BLaER1 treated with 17β-estradiol and CSF1 and Interleukin-3, amounts not matched to agents 10 nM and 100 nM (cell line): ENCODE results near the gene MAP3K9.
A peak's percentile ranks its signal among the peaks of the same experiment; 100 is the strongest.

Source experiments
- H3K27ac ChIP-seq, 11 experiments: shearing (Covaris generic); formaldehyde crosslinking; 2 replicates each; pipeline ENCODE4 v1.8.1; 2022
- H3K27me3 ChIP-seq, 11 experiments: shearing (Covaris generic); formaldehyde crosslinking; 2 replicates each; pipeline ENCODE4 v1.8.1; 2022
- H3K36me3 ChIP-seq, 11 experiments: shearing (Covaris generic); formaldehyde crosslinking; 2 replicates each; pipeline ENCODE4 v1.8.1; 2022
- H3K4me1 ChIP-seq, 10 experiments: shearing (Covaris generic); formaldehyde crosslinking; 2 replicates each; pipeline ENCODE4 v1.8.1; 2022
- H3K4me2 ChIP-seq, 11 experiments: shearing (Covaris generic); formaldehyde crosslinking; 2 replicates each; pipeline ENCODE4 v1.8.1; 2022
- H3K4me3 ChIP-seq, 10 experiments: shearing (Covaris generic); formaldehyde crosslinking; 2 replicates each; pipeline ENCODE4 v1.8.1; 2022
- H3K9ac ChIP-seq, 11 experiments: shearing (Covaris generic); formaldehyde crosslinking; 2 replicates each; pipeline ENCODE4 v1.8.1; 2022
- H3K9me3 ChIP-seq, 11 experiments: shearing (Covaris generic); formaldehyde crosslinking; replicated peaks in 1 of 11; 2 replicates each; pipeline ENCODE4 v1.8.1; 2022
- H4K20me1 ChIP-seq, 11 experiments: shearing (Covaris generic); formaldehyde crosslinking; 2 replicates each; pipeline ENCODE4 v1.8.1; 2022
- Cebpa-rat ChIP-seq, 11 experiments: shearing (Covaris generic); IDR thresholded peaks; 2 replicates each; pipeline ENCODE4 v1.8.1; 2022

Gene MAP3K9

GRCh38 chr14:70842851-70843462 is 33.6 kb upstream of the MAP3K9 start:
- no peak overlapping the region for H3K4me3 ChIP-seq
- no peak overlapping the region for H3K4me2 ChIP-seq
- no peak overlapping the region for H3K9ac ChIP-seq
- peaks cover 0 to 8% (median 0%) of the 10 kb centered on the region in 11 experiments; a peak in 2 of 22 replicates for H3K9me3 ChIP-seq
- H3K4me1 ChIP-seq: peaks cover 0 to 5% (median 0%) of the 10 kb centered on the region in 10 experiments; a peak in 5 of 20 replicates
- TF ChIP-seq Cebpa-rat (IDR thresholded peaks at IDR 0.05): no peak
- no peaks in the 10 kb centered on the region for H3K36me3 ChIP-seq
- no peaks in the 10 kb centered on the region for H3K27me3 ChIP-seq
- no peaks in the 10 kb centered on the region for H4K20me1 ChIP-seq
- no peak overlapping the region for H3K27ac ChIP-seq

DNA sequence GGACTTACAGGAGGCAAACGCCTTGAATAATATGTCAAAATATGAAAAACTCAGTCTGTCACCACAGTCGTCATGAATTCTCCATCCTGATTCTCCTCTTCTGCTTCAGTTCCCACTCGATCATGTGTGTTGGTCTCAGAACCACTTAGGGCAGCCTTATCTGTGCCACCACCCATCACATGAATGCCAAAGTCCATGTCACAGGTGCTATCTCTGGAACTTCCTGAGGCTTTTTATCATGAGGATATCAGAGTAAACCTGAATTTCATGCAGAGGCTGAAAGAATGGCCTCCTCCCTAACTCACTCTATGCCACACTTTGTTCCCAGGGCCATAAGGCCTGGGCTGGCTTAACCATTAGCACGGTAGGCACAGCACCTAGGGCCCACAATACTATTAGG is 28.8 kb upstream of the MAP3K9 start:
- no peak overlapping the region for H3K27ac ChIP-seq
- no peak overlapping the region for H3K4me3 ChIP-seq
- TF ChIP-seq Cebpa-rat (IDR thresholded peaks at IDR 0.05): no peak
- no peaks in the 10 kb centered on the region for H4K20me1 ChIP-seq
- 0 out of 22 replicates have a peak, but pooled peaks cover 0 to 4% (median 0%) of the 10 kb centered on the region in 11 experiments for H3K36me3 ChIP-seq
- H3K27me3 ChIP-seq: no peaks in the 10 kb centered on the region
- peaks cover 0 to 3% (median 1%) of the 10 kb centered on the region in 10 experiments; a peak in 10 of 20 replicates for H3K4me1 ChIP-seq
- H3K9me3 ChIP-seq: peaks cover 10 to 29% (median 22%) of the 10 kb centered on the region in 11 experiments
- no peak overlapping the region for H3K9ac ChIP-seq
- H3K4me2 ChIP-seq: no peak overlapping the region

DNA sequence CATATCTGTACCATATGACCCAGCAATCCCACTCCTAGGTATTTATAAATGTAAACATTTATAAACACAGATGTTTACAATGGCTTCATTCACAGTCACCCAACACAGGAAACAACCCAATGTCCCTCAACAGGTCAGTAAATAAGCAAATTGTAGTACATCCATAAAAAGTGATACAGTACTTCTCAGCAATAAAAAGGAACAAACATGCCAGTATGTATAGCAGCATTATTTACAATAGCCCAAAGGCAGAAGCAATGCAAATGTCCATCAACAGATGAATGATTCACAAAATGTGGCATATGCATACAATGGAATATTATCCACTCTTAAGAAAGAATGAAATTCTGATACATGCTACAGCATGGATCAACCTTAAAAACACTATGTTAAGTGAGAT is 27.6 kb upstream of the MAP3K9 start:
- H3K9ac ChIP-seq: no peak overlapping the region
- no peak for TF ChIP-seq Cebpa-rat (IDR thresholded peaks at IDR 0.05)
- H4K20me1 ChIP-seq: no peaks in the 10 kb centered on the region
- H3K4me2 ChIP-seq: no peak overlapping the region
- H3K4me1 ChIP-seq: peaks cover 9 to 14% (median 12%) of the 10 kb centered on the region in 10 experiments
- H3K9me3 ChIP-seq: peaks cover 10 to 29% (median 22%) of the 10 kb centered on the region in 11 experiments
- H3K36me3 ChIP-seq: 0 out of 22 replicates have a peak, but pooled peaks cover 0 to 4% (median 0%) of the 10 kb centered on the region in 11 experiments
- H3K27me3 ChIP-seq: no peaks in the 10 kb centered on the region
- no peak overlapping the region for H3K27ac ChIP-seq
- H3K4me3 ChIP-seq: no peak overlapping the region

DNA sequence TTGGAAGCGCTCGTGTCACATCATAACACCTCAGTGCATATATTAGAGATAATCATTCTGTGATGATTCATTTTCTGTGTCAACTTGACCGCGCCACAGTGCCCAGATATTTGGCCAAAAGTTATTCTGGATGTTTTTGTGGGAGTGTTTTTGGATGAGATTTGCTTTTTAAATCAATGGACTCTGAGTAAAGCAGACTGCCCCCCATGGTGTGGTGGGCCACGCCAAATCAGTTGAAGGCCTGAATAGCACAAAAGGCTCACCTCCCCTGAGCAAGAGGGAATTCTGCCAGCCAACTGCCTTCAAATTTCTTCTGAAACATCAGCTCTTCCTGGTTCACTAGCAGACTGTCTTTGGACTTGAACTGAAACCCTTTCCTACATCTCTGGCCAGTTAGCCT is 24.6 kb upstream of the MAP3K9 start:
- H3K4me1 ChIP-seq: peaks cover 11 to 25% (median 19%) of the 10 kb centered on the region in 10 experiments
- no peak overlapping the region for H3K9ac ChIP-seq
- no peak overlapping the region for H3K27ac ChIP-seq
- no peak overlapping the region for H3K4me3 ChIP-seq
- no peak overlapping the region for H3K4me2 ChIP-seq
- 0 out of 22 replicates have a peak, but pooled peaks cover 0 to 4% (median 0%) of the 10 kb centered on the region in 11 experiments for H3K36me3 ChIP-seq
- no peaks in the 10 kb centered on the region for H3K27me3 ChIP-seq
- peaks cover 10 to 29% (median 21%) of the 10 kb centered on the region in 11 experiments for H3K9me3 ChIP-seq
- TF ChIP-seq Cebpa-rat (IDR thresholded peaks at IDR 0.05): no peak
- no peaks in the 10 kb centered on the region for H4K20me1 ChIP-seq

GRCh38 chr14:70832561-70833305 is 23.4 kb upstream of the MAP3K9 start:
- peak overlapping the region; percentile 30 to 67 (median 57); a peak in 21 of 22 replicates for H3K4me2 ChIP-seq
- no peaks in the 10 kb centered on the region for H3K27me3 ChIP-seq
- 0 out of 22 replicates have a peak, but pooled peaks cover 0 to 4% (median 0%) of the 10 kb centered on the region in 11 experiments for H3K36me3 ChIP-seq
- H3K4me3 ChIP-seq: no peak overlapping the region
- TF ChIP-seq Cebpa-rat (IDR thresholded peaks at IDR 0.05): no peak
- no peaks in the 10 kb centered on the region for H4K20me1 ChIP-seq
- H3K9me3 ChIP-seq: peaks cover 10 to 29% (median 21%) of the 10 kb centered on the region in 11 experiments
- peaks cover 11 to 25% (median 19%) of the 10 kb centered on the region in 10 experiments for H3K4me1 ChIP-seq
- no peak overlapping the region for H3K9ac ChIP-seq
- H3K27ac ChIP-seq: no peak overlapping the region; a peak in 1 of 22 replicates

- TF ChIP-seq Cebpa-rat (IDR thresholded peaks at IDR 0.05): no peak
- no peak overlapping the region for H3K9ac ChIP-seq
- peaks cover 11 to 25% (median 19%) of the 10 kb centered on the region in 10 experiments for H3K4me1 ChIP-seq
- H3K4me3 ChIP-seq: no peak overlapping the region
- peak overlapping the region in 9 of 11 experiments; percentile 8 to 67 (median 57); a peak in 14 of 22 replicates for H3K4me2 ChIP-seq
- H3K27ac ChIP-seq: no peak overlapping the region
- H3K36me3 ChIP-seq: 0 out of 22 replicates have a peak, but pooled peaks cover 0 to 4% (median 0%) of the 10 kb centered on the region in 11 experiments
- H3K27me3 ChIP-seq: no peaks in the 10 kb centered on the region
- peaks cover 10 to 20% (median 14%) of the 10 kb centered on the region in 11 experiments for H3K9me3 ChIP-seq
- H4K20me1 ChIP-seq: no peaks in the 10 kb centered on the region
Observed at GRCh38 chr14:70830998-70831781, 21.9 kb upstream of the MAP3K9 start.

GRCh38 chr14:70828188-70828587 is 18.9 kb upstream of the MAP3K9 start:
- Histone ChIP-seq H3K27me3 (peaks cover 0 to 13% (median 1%) of the 10 kb centered on the region in 11 experiments; a peak in 11 of 22 replicates), H3K9me3 (no peaks in the 10 kb centered on the region), H3K4me3 (no peak overlapping the region), H3K4me2 (no peak overlapping the region), H3K36me3 (no peaks in the 10 kb centered on the region), H3K4me1 (peaks cover 14 to 24% (median 20%) of the 10 kb centered on the region in 10 experiments), H3K9ac (no peak overlapping the region), H3K27ac (no peak overlapping the region), H4K20me1 (peaks cover 0 to 5% (median 0%) of the 10 kb centered on the region in 11 experiments; a peak in 1 of 22 replicates)
- no peak for TF ChIP-seq Cebpa-rat (IDR thresholded peaks at IDR 0.05)

GRCh38 chr14:70827752-70828151 is 18.4 kb upstream of the MAP3K9 start:
- H3K4me1 ChIP-seq: peaks cover 14 to 24% (median 21%) of the 10 kb centered on the region in 10 experiments
- H3K27ac ChIP-seq: no peak overlapping the region
- H3K4me2 ChIP-seq: no peak overlapping the region
- H3K4me3 ChIP-seq: no peak overlapping the region
- H3K9me3 ChIP-seq: no peaks in the 10 kb centered on the region
- TF ChIP-seq Cebpa-rat (IDR thresholded peaks at IDR 0.05): no peak
- H3K27me3 ChIP-seq: peaks cover 0 to 17% (median 6%) of the 10 kb centered on the region in 11 experiments; a peak in 13 of 22 replicates
- H3K36me3 ChIP-seq: no peaks in the 10 kb centered on the region
- peaks cover 0 to 8% (median 0%) of the 10 kb centered on the region in 11 experiments; a peak in 1 of 22 replicates for H4K20me1 ChIP-seq
- no peak overlapping the region for H3K9ac ChIP-seq
